Lung (tissue), 12 donors: Measurements from ENCODE around the gene DCDC2C. TPM values are rescaled to one million over a fixed set of nuclear protein-coding genes. Genes with fewer than 3 reads are reported as not detected.

Experiments
- ATAC-seq: fragments of 200-7000 bp; cut with Tn5 transposase; one replicate; pipeline ENCODE4 v1.9.1; 2020; ENCODE audit warnings: moderate number of reproducible peaks; ENCODE audit not compliant: insufficient read depth, low FRiP score
- DNase-seq, 3 donors: peaks; one replicate each; pipeline ENCODE4 v3.0.0-alpha.2; 2013 to 2017
- H3K27ac ChIP-seq, 2 donors: one replicate each; pipeline ENCODE4 v1.5.1; 2013; ENCODE audit warnings: mild to moderate bottlenecking in 2 of 2, moderate library complexity in 2 of 2, control low read depth in 1 of 2, inconsistent platforms in 1 of 2, low read depth in 1 of 2, low read length in 1 of 2
- H3K27me3 ChIP-seq, 3 donors: one replicate each; pipeline ENCODE4 v1.5.1; 2013; ENCODE audit warnings: low read length in 2 of 3; ENCODE audit not compliant: control insufficient read depth in 3 of 3, insufficient read depth in 3 of 3
- H3K36me3 ChIP-seq, 4 donors: one replicate each; pipeline ENCODE4 v1.5.1; 2013; ENCODE audit warnings: low read length in 4 of 4, mild to moderate bottlenecking in 1 of 4, moderate library complexity in 1 of 4; ENCODE audit not compliant: control insufficient read depth in 4 of 4, insufficient read depth in 4 of 4
- H3K4me1 ChIP-seq, 5 donors: one replicate each; pipeline ENCODE4 v1.5.1; 2013; ENCODE audit warnings: low read length in 5 of 5, mild to moderate bottlenecking in 2 of 5, moderate library complexity in 1 of 5; ENCODE audit not compliant: control insufficient read depth in 5 of 5, insufficient read depth in 5 of 5
- H3K4me3 ChIP-seq: one replicate; pipeline ENCODE4 v1.5.1; 2013; ENCODE audit warnings: mild to moderate bottlenecking, control low read depth, moderate library complexity
- H3K9ac ChIP-seq, 2 donors: one replicate each; pipeline ENCODE4 v1.5.1; 2013; ENCODE audit warnings: low read length in 2 of 2, control low read depth in 1 of 2; ENCODE audit not compliant: insufficient read depth in 1 of 2
- H3K9me3 ChIP-seq, 4 donors: one replicate each; pipeline ENCODE4 v1.5.1; 2013; ENCODE audit warnings: low read length in 3 of 4, mild to moderate bottlenecking in 1 of 4, moderate library complexity in 1 of 4; ENCODE audit not compliant: control insufficient read depth in 4 of 4, insufficient read depth in 3 of 4
- WGBS, 2 donors: extraction: QIAGEN DNeasy Blood & Tissue Kit; methylation state at CpG; one replicate each; pipeline ENCODE4 v1.1.7; 2013; 5-methylcytosine and 5-hydroxymethylcytosine counted together
- polyA plus RNA-seq, 2 donors: library from polyadenylated mRNA; stranded (reverse); fragments of 200-250 nt; gene quantifications; one replicate each; pipeline ENCODE4 v1.2.1, GENCODE V29; 2013
- total RNA-seq, 2 donors: library from RNA; depleted of rRNA in 1 of 2; stranded (reverse); fragments of >200 nt in 1 of 2; gene quantifications; one replicate each; pipeline ENCODE4 v1.2.1, GENCODE V29; 2014 to 2021
- TF ChIP-seq, protein P1 (sequence below): IDR thresholded peaks from 2 replicates; pipeline ENCODE4 v1.5.1; 2012; ENCODE audit warnings: mild to moderate bottlenecking; ENCODE audit errors: control extremely low read depth, extremely low read depth
- donor health status: control.
- donor health status: control.
- donor health status: Bipolar disorder and iron deficiency.
- donor health status: healthy.
- donor health status: DM: yes; HTN: yes; CAD: no.

Gene DCDC2C
- total and polyA plus RNA-seq, 4 donors: 0.37 TPM; not detected in 3

DNA sequence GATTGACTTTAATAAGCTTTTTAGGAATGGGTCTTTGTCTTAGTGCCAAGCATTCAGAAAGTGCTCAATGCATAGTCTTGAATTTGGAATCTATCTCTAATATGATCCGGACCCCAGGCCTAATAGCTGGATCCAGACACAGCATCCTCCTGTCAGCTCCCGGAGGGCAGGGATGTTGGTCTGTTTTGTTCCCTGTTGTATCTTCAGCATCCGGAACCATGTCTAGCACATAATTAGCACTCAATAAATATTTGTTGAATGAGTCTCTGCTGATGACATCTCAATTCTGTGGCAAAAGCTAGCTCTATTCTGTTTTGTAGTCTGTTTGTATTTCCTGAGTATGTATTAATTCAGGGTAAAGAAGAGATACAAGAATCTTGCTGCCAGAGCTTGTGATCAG, 169.1 kb downstream of the DCDC2C start:
- H3K27ac ChIP-seq: no peak overlapping the region
- peaks cover 0 to 10% (median 0%) of the 10 kb centered on the region in 3 donors for H3K27me3 ChIP-seq
- DNase-seq (peak; percentile 57 to 89 (median 88)), ATAC-seq (no peak)
- TF ChIP-seq, protein P1, sequence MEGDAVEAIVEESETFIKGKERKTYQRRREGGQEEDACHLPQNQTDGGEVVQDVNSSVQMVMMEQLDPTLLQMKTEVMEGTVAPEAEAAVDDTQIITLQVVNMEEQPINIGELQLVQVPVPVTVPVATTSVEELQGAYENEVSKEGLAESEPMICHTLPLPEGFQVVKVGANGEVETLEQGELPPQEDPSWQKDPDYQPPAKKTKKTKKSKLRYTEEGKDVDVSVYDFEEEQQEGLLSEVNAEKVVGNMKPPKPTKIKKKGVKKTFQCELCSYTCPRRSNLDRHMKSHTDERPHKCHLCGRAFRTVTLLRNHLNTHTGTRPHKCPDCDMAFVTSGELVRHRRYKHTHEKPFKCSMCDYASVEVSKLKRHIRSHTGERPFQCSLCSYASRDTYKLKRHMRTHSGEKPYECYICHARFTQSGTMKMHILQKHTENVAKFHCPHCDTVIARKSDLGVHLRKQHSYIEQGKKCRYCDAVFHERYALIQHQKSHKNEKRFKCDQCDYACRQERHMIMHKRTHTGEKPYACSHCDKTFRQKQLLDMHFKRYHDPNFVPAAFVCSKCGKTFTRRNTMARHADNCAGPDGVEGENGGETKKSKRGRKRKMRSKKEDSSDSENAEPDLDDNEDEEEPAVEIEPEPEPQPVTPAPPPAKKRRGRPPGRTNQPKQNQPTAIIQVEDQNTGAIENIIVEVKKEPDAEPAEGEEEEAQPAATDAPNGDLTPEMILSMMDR: no peak
- no peak overlapping the region for H3K4me3 ChIP-seq
- H3K9ac ChIP-seq: no peak overlapping the region
- 77 to 93% methylated on average over 3 of the region's 3 CpGs for WGBS, 2 donors
- H3K36me3 ChIP-seq: no peaks in the 10 kb centered on the region
- peaks cover 0 to 45% (median 5%) of the 10 kb centered on the region in 5 donors for H3K4me1 ChIP-seq
- H3K9me3 ChIP-seq: peaks cover 0 to 4% (median 0%) of the 10 kb centered on the region in 4 donors

DNA sequence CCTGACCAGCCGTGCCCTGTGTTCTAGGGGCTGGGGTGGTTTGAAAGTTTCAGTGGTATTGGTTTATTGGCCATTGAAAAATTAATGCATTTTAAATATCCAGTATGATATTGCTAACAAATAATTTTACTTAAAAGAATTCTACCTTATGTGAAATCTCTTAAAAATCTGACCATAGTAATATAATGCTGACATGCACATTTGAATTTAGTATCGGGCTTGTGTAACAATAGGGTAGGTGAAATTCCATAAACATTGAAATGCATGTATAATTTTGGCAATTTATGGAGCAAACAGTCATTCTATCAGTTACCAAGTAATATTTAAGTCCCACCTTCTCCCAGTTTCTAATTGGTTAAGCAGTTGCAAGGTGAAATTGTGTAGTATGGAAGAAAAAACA, 170.5 kb downstream of the DCDC2C start:
- Histone ChIP-seq H3K4me3 (no peak overlapping the region), H3K4me1 (peaks cover 0 to 35% (median 5%) of the 10 kb centered on the region in 5 donors), H3K27me3 (peaks cover 0 to 10% (median 0%) of the 10 kb centered on the region in 3 donors), H3K9me3 (no peaks in the 10 kb centered on the region), H3K36me3 (no peaks in the 10 kb centered on the region), H3K9ac (no peak overlapping the region), H3K27ac (no peak overlapping the region)
- DNase-seq (no peak), ATAC-seq (no peak)
- TF ChIP-seq, protein P1: no peak
- 92% methylated on average over 2 of the region's 2 CpGs for WGBS, 2 donors

DNA sequence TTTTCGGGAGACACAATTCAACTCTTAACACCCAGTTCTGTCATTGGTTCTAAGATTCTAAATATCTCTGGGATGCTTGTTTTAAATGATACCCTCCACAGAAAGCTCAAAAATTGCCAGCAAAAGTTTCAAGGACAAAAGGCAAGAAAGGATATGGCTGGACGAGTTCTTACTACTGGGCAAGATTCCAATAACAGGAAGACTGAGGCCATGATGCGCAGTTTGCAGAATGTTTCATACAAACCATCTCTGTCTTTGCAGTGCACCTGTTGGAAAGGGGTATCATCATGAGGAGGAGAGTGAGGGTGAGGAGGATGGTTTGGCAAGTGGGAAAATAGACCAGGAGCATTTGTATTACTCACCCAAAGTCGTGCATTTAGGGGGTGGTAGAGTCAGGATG, 172.8 kb downstream of the DCDC2C start:
- no peak overlapping the region for H3K4me3 ChIP-seq
- peaks cover 0 to 10% (median 10%) of the 10 kb centered on the region in 3 donors for H3K27me3 ChIP-seq
- DNase-seq (peak in 1 of 3 donors; percentile 52), ATAC-seq (no peak)
- no peaks in the 10 kb centered on the region for H3K36me3 ChIP-seq
- WGBS, 2 donors: 77 to 78% methylated on average over 4 of the region's 4 CpGs
- peaks cover 0 to 29% (median 0%) of the 10 kb centered on the region in 5 donors for H3K4me1 ChIP-seq
- H3K9ac ChIP-seq: no peak overlapping the region
- H3K27ac ChIP-seq: no peak overlapping the region
- H3K9me3 ChIP-seq: no peaks in the 10 kb centered on the region
- TF ChIP-seq, protein P1: no peak

DNA sequence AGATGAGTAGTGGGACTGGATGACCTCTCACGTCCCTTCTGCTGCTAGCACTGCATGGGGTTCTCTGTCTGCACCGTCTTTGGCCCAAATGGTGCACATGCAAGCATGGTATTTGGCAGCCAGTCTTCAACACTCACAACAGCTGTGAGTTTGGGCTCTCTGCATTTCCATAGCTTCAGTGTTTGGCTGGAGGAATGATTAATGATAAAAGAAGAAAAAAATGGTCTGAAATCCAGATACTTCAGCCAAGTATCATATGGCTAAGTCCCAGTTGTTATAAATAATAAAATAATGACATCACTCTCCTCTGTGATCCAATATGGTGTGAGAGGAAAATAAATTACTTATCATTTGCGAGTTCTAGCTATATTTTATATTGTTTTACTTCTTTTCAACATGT, 173.3 kb downstream of the DCDC2C start:
- Histone ChIP-seq H3K9me3 (no peaks in the 10 kb centered on the region), H3K27ac (no peak overlapping the region), H3K27me3 (peaks cover 0 to 10% (median 10%) of the 10 kb centered on the region in 3 donors), H3K4me3 (no peak overlapping the region), H3K4me1 (peaks cover 0 to 26% (median 0%) of the 10 kb centered on the region in 5 donors), H3K9ac (no peak overlapping the region), H3K36me3 (no peaks in the 10 kb centered on the region)
- ATAC-seq: no peak
- TF ChIP-seq, protein P1: no peak
- DNase-seq: peak; percentile 72 to 96 (median 94)
- 72 to 78% methylated on average over 3 of the region's 3 CpGs for WGBS, 2 donors
